Lower leg skin (tissue), 3 donors: ENCODE measurements around the gene APOBEC4.
"Not testable (repeated sequence)": the region's sequence is repeated elsewhere in the genome, so short reads cannot be mapped to it uniquely, and the experiment has no call there.

ENCODE experiments used
- CTCF ChIP-seq, 3 donors: fragments of 450-650 bp; IDR thresholded peaks; one replicate each; pipeline ENCODE4 v1.5.1; 2016; ENCODE audit warnings: antibody characterized with exemption in 3 of 3, mild to moderate bottlenecking in 3 of 3, moderate library complexity in 2 of 3
- POLR2A ChIP-seq, 2 donors: fragments of 450-650 bp; IDR thresholded peaks; one replicate each; pipeline ENCODE4 v1.6.1; 2016 to 2017; ENCODE audit warnings: antibody characterized with exemption in 2 of 2, mild to moderate bottlenecking in 1 of 2, moderate library complexity in 1 of 2

- not testable (repeated sequence) for TF ChIP-seq POLR2A, CTCF (IDR thresholded peaks at IDR 0.05)
Observed at GRCh38 chr1:183618202-183618601, 34.9 kb downstream of the APOBEC4 start.
